NCI-H1105 treated with DMSO at 0.1 percent for 48 hours (cell line): ENCODE measurements around the gene PRR35.

Experiments
- DNase-seq: peaks from one replicate; lab custom pipeline; 2025; lab: John Stamatoyannopoulos, UW

Gene PRR35

GRCh38 chr16:549544-550263 lies 10.5 kb upstream of the PRR35 start:
- DNase-seq, result no peak

- no peak for DNase-seq
Observed at GRCh38 chr16:551210-551609, 9.0 kb upstream of the PRR35 start.

GRCh38 chr16:552171-552570 lies 8.0 kb upstream of the PRR35 start:
- DNase-seq, result no peak

DNA sequence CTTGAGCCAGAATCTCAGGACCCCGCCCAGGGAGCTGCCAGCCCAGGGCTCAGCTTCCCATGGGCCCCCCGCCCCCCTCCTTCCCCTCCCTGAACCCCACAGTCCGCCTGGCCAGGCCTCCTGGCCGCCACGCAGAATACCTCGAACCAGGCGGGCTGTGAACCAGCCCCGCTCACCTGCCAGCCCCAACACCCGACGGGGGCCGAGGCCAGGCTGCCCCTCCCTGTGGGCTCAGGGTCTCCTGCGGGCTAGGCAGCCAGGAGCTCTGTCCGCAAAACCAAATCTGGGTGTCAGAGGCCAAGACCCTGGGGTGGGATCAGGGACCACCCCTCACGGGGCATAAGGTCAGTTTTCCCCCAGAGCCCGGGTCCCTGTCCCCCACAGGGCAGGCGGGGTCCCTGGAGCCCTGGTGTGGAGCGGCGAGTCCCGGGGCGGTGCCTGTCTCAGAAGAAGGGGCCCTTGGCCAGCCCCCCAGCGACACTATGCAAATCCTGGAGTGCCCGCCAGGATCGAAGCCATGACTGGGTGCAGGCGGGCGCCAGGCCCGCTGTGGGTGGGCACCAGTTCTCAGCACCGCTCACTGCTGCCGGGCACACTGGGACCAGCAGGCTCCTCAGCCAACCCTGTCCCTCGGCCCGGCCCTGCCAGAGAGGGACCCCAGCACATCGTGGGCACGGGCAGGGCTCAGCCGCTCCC lies 6.4 kb upstream of the PRR35 start:
- no peak for DNase-seq

GRCh38 chr16:554297-554621 lies 5.9 kb upstream of the PRR35 start:
- DNase-seq, result no peak

DNA sequence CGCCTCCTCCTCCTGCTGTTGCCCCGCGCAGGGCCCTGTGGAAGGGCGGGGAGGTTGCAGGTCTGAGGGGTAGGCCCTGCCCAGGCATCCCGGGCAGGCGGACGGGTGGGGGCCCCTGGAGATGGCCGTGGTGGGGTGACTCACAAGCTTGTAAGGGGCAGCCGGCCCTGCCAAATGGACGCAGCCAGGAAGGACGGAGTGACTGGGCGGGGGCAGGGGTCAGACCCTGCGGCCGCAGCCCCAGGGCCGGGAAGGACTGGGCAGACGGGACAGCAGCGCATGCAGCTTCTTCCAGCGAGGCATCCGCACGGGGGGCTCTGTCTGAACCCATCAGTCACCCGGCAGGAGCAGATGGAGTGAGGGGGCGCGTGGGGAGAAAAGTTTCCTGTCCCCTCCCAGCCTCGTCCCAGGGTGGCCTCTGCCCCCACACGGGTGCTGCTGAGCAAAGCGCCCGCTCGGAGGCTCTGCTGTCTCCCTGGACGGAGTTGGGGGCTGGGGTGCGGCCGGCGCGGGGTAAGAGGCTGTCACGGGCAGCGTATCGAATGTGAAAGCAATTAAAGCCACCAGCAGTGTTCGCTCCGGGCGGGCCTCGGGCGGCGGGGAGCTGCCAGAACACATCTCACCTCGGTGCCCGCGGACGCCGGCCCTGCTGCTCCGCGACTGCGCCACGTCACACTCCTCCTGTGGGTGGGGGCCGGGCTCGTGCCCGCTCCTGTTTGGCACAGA lies 5.4 kb upstream of the PRR35 start:
- DNase-seq, result no peak

DNA sequence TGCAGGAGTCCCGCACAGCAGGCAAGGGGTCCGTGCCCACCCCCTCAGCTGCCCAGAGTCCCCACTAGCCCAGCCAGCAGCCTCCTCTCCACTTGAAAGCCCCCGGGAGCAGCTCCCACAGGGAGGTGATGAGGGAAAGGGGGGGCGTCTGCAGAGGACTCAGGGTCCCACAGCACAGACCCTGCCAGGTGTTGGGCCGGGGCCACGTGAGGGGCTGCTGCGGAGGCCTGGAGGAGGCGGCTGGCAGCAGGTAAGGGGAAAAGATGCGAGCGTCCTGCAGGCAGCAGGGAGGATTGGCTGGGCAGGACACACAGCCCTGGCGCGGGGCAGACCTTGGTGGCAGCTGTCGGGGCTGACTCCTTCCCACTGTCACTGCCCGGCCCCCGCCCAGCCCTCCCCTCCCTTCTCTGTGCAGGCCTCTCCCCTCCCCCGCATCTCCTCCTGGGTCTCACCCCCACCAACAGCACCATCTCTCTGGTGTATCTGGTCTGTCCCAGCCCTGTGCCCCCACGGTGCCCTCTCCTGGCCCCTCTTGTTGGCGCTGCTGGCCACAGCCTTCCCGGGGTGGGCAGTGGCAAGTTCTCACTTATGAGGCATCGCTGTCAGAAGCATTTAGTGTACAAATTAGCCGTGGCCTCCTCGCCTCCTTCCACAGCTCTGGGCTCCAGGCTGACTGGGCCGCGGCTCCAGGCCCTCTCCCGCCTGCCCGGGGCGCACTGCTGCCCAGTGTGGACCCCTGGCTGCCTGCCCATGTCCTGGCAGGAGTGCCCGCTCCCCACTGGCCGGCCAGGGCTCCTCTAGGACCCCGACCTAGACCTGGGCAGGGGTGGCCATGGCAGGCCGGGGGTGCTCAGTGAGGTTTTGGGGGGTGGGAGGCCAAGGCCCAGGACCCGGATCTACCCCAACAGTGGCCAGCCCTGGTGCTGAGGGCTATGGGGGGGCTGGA lies 4.4 kb upstream of the PRR35 start:
- DNase-seq, result no peak

- DNase-seq, result no peak
Observed at GRCh38 chr16:556474-557173, 3.6 kb upstream of the PRR35 start.

DNA sequence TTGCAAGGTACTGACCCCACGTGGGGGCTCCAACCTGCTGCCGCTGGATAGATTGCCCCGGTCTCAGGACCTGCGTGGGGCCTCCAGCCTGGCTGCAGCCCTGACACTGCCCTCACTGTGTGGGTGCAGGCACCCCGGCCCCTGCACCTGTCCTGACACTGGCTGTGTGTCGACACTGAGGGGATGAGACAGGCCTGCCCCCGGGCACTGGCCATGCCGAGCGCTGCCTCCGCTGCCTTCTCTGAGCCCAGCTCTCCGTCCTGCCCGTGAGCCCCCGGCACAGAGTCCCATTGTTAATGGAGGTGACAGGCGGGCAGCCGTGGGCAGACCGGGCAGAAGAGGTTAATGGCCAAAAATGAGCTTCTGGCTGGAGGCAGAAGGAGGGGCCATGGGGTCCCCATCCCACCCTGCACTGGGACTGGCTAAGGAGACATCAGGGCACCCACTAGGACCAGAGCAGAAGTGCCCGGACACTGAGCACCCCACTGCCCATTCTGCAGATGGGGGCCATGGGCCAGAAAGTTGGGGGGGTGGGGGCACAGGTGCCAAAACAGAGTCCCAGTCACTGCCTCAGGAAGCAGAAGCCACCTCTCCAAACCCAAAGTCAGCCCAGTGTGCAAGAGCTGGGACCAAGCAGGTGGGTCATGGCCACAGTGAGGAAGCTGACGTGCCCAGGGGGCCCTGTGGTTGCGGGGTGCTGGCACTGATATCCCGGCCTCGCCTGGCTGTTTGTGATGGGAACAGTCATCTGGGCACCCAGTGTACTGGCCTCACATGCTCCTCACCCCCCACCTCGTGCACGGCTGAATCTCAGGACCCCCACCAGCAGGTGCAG lies 2.5 kb upstream of the PRR35 start:
- DNase-seq, result no peak

- DNase-seq, result no peak
Observed at GRCh38 chr16:558298-559020, 1.7 kb upstream of the PRR35 start.

- DNase-seq, result no peak
Observed at GRCh38 chr16:559021-559380, 1.2 kb upstream of the PRR35 start.

DNA sequence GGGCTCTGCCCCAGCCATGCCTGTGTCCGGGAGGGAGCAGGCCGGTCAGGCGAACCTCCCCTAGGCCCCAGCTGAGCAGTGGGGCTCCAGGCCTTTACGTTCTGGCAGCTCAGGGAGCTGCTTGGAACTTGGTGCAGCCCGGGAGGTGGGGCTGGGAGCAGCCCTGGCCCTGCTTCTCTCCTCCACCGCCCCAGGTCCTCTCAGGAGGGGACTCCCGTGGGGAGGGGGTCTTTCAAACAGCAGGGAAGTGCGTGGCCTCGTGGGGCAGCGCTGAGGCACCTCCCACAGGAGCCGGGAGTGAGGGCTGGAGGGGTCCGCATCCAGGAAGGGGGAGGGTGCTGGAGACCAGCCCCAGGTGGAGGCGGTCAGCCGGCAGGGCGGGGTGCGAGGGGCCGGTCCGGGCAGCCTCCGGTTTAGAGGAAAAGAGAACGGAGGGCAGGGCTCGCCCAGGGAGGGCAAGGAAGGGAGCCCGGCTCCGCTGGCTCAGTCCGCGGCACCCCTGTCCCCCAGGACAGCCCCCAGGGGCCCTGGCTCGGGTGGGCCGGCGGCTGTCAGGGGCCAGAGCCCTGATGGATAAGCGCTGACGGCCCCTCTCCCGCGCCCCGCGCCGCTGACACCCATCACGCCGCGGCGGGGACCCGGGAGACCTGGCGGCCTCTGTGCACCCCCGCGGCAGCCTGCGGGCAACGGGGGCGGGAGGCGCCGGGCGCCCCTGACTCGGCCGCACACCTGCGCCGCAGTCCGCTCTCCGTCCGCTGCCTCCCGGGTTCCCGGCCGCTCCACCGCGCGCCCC lies 587 bp upstream of the PRR35 start:
- DNase-seq, result no peak

DNA sequence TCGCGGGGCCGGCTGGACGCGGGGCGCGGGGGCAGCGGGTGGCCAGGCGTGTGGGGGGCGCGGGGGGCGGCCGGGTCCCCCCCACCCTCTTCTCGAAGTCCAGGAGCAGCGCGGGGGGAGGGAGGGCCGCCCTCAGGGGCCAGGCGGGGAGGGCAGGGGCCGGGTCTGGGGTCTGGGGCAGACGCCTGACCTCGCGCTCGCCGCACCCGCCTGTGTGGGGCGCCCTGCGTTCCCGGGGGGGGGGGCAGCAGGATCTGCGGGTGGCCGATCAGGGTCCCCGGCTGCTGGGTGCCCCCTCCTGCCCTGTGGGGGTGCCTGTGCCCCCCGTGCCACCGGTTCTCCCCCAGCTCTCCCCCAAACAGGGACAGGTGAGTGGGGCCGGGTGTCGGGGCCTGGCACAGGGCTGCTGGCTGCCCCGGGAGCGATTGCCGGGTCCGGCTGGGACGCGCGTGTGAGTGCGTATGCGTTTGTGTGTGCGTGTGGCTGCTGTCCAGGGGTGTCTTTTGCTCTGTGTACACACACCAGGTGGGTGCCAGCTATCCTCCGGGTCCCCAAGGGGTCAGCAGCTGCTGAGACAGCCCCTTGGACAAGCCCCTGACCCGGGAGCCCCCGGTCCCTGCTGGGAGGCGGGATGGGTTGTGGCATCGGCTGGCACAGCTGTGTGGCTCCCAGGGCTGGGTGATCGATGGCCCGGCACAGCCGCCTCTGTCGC lies 663 bp downstream of the PRR35 start:
- no peak for DNase-seq

GRCh38 chr16:561413-561794 lies 1.2 kb downstream of the PRR35 start:
- no peak for DNase-seq

GRCh38 chr16:561957-562938 lies 2.1 kb downstream of the PRR35 start:
- DNase-seq, result no peak

- no peak for DNase-seq
Observed at GRCh38 chr16:563072-563644, 3.0 kb downstream of the PRR35 start.
